Measurements from ENCODE around the gene DCC.

Gene DCC

GRCh38 chr18:53531896-53532295 is 1191.9 kb downstream of the DCC start:
- DNase-seq = no peak

GRCh38 chr18:53534203-53534602 is 1194.2 kb downstream of the DCC start:
- no peak for DNase-seq

- DNase-seq = no peak
Observed at GRCh38 chr18:53534695-53535094, 1194.7 kb downstream of the DCC start.

- no peak for DNase-seq
Observed at GRCh38 chr18:53536908-53537307, 1196.9 kb downstream of the DCC start.

- DNase-seq = no peak
Observed at GRCh38 chr18:53541924-53542323, 1201.9 kb downstream of the DCC start.

- DNase-seq = no peak
Observed at GRCh38 chr18:53543711-53544110, 1203.7 kb downstream of the DCC start.

- no peak for DNase-seq
Observed at GRCh38 chr18:53544917-53545316, 1204.9 kb downstream of the DCC start.

- DNase-seq = no peak
Observed at GRCh38 chr18:53551868-53552426, 1212.0 kb downstream of the DCC start.

- no peak for DNase-seq
Observed at GRCh38 chr18:53553030-53553429, 1213.0 kb downstream of the DCC start.

GRCh38 chr18:53556450-53556849 is 1216.5 kb downstream of the DCC start:
- DNase-seq = no peak

- no peak for DNase-seq
Observed at GRCh38 chr18:53560546-53560945, 1220.5 kb downstream of the DCC start.

- DNase-seq = no peak
Observed at GRCh38 chr18:53566626-53567025, 1226.6 kb downstream of the DCC start.

- DNase-seq = no peak
Observed at GRCh38 chr18:53567929-53568574, 1228.1 kb downstream of the DCC start.
